Left forelimb (tissue), 1 donor: ENCODE results near the gene ST3GAL4.
A peak's percentile ranks its signal among the peaks of the same experiment; 100 is the strongest.
"Not testable (repeated sequence)": the region's sequence is repeated elsewhere in the genome, so short reads cannot be mapped to it uniquely, and the experiment has no call there.

Experiments used
- DNase-seq: peaks from one replicate; pipeline ENCODE4 v3.0.0-alpha.2; 2018; ENCODE audit warnings: low spot score

Gene ST3GAL4

GRCh38 chr11:126345759-126346585 is 9.5 kb upstream of the ST3GAL4 start:
- peak; percentile 52 for DNase-seq

DNA sequence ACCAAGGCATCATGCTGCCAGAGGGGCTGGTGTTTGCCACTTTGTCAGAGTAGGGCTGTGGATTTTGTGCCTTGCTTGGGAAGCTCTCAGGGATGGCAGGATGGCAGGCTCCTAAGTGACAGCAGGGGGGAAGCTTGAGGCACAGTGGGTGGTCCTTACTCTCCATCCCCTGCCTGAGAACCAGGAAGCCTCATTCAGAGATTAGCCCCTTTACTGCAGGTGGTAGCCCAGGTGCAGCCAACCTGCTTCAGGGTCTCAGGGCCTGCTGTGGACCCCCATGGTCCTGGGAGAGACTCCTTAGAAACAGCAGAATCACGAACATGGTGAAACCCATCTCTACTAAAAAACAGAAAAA is 8.9 kb upstream of the ST3GAL4 start:
- peak; percentile 25 for DNase-seq

DNA sequence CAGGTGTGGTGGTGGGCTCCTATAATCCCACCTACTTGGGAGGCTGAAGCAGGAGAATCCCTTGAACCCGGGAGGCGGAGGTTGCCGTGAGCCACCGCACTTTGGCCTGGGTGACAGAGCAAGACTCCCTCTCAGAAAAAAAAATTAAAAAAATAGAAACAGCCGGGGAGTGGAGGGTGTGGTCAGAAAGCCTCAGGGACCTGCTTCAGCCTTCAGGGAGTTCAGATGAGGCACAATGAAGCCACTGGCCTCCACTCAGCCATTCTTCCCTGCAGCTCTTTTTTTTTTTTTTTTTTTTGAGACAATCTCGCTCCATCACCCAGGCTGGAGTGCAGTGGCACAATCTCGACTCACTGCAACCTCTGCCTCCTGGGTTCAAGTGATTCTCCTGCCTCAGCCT is 8.5 kb upstream of the ST3GAL4 start:
- DNase-seq, result not testable (repeated sequence)

DNA sequence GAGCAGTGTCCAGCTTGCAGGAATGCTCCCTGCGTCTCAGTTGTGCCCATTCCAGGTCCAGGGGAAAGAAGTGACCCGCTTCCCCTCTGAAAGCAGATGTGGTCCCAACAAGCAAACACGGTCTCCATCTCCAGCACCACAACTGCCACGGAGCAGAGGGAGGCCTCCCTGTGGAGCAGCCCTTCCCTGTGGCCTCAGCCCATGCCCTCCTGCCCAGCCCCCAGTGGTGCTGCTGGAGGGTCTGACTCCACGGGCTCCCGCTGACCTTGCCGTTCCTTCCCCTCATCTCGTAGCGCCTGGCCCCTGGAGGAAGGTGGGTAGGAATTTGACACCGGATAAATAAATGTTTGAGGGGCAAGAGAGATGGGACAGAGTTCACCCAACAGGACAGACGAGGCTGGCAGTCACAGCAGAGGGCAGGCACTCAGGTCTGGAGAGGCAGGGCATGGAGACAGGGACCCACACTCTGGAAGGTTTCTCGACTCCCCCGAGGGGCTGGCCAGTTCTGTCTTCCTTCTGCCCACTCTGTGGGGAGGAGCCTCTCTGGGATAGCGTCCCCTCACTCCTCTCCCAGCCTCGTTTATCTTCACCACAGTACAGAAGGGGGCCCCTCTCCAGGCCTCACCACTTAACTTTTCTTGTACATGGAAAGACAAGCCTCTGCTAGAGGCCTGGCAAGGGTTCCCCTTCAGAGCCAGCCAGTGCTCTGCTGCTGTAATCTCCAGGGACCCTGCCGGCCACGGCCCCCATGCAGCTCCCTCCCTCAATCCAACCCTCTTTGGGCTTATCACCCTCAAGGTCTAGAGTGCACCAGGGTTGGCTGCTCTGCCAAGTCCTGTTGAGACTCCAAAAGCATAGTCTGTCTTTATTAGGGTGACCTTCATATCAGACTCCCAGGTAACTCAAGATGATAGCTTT is 7.5 kb upstream of the ST3GAL4 start:
- DNase-seq, result no peak

DNA sequence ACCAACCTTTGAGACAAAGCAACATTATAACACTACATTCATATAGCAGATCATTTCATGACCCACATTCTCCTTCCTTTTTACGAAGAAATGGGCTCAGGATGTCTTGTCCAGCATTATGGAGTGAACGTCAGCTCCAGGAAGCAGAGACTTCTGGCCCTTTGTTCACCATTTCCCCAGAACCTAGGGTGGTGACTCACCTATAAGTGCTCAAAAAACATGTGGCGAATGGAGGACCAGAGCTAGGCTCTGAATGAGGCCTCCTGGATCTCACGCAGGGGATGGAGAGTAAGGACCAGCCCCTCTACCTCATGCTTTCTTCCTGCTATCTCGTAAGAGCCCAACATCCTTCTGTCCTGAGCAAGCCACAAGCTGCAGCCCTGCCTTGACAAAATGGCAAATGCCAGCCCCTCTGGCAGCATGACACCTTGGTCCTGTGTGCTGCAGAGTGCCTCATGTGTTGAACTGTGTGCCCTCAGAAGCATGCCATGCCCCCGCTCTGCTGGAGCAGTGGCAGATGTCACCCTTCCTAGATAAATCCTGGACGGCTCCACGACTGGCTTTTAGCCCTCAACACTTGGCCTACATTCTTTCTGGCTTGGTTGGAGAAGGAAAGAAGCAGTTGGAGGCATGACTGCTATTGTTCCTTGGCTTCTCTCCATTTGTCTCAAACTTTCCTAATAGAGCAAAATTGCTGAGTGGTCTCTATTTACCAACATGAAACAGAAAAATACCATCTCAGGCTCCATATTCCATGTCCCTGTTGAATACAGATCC is 6.5 kb upstream of the ST3GAL4 start:
- no peak for DNase-seq

- no peak for DNase-seq
Measured at GRCh38 chr11:126350836-126351235, 4.7 kb upstream of the ST3GAL4 start.

DNA sequence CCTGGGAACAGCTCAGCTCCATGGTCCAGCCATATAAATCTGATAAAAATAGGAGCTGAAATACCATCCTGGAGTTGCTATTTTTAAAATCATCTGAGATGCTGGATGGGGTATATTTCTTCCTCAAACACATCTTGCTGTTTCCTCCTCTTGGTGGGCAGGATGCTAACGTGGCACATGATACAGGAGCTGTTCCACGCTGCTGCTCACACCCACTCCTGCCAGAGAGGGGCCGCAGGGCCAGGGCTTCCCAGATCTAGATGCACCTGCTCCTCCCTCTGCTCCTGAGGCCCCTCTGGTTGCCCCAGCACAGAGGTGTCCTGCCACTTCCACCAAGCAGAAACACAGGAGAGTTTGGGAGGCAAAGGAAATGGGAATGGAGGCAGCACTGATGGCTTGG is 3.3 kb upstream of the ST3GAL4 start:
- no peak for DNase-seq

GRCh38 chr11:126352934-126353801 is 2.3 kb upstream of the ST3GAL4 start:
- DNase-seq, result no peak

DNA sequence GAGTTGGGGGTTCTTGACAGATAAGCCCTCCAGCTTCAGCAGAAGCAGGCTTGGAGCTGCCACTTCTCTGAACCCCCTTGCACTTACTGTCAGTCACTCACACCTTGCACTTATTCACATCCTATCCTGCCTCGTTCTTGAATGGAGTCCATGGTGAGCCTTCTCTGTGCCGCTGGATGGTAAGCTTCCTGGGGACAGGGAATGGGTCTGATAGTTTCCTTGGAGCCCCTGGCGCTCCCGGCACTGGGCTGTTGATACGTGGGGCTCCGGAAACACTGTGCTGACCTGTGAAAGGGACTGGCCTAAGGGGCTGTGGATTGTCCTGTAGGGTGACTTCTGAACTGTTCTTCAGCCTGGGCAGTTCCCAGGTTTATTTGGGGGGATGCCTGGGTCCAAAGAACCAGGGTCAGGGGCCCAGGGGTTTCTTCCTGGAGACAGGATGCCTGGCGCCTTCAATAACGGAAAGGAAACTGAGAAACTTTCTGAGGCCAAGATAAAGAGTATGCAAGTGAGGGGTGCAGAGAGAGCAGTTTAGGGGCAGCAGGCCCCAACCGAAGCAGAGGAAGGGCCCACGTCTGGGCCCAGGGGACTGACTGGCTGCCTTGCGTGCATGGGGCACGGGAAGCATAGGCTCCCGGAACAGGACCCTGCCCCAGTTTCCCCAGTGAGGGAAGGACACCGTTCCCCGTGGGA is 709 bp upstream of the ST3GAL4 start:
- DNase-seq, result no peak

DNA sequence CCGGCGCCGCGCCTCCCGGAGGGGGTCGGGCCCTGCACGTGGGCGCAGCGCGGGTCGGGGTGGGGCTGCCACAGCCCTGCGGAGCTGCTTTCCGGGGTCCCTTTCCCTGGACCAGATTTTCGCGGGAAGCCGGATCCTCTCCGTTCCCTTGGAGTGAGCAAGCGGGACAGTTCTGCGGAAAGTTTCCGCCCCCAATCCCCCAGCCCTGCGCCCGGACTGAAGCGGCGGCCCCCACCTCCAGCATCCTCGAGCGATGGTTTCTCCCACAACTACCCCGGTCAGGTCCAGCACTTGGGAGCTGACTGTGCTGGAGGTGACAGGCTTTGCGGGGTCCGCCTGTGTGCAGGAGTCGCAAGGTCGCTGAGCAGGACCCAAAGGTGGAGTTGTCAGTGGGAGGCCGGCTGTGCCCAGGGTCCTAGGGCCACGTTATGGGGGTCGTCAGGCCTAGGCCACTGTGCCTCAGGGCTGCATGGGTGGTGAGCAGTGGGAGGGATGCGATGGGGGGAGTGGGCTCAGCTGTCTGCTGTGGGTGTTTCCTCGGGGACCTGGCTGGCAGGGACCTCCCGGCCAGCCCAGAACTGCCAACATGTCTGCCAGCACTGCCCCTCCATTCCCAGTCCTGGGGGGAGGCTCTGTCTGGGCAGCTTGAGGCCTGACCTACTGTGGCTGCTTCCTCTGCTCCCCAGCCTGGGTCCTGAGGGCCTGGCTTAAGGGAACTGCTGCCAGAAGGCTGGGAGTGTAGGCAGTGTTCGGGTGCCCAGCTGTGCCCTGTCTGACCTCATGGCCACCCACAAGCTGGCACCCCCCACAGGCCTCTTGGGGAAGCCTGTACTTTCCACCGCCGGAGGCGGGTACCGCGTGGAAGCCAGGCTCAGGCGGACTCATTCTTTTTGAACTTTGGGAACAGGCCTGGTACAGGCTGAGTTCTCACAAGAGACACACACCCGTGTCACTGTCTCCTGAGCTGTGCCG is 726 bp downstream of the ST3GAL4 start:
- DNase-seq, result no peak

- DNase-seq, result no peak
Measured at GRCh38 chr11:126357055-126357962, 1.8 kb downstream of the ST3GAL4 start.

DNA sequence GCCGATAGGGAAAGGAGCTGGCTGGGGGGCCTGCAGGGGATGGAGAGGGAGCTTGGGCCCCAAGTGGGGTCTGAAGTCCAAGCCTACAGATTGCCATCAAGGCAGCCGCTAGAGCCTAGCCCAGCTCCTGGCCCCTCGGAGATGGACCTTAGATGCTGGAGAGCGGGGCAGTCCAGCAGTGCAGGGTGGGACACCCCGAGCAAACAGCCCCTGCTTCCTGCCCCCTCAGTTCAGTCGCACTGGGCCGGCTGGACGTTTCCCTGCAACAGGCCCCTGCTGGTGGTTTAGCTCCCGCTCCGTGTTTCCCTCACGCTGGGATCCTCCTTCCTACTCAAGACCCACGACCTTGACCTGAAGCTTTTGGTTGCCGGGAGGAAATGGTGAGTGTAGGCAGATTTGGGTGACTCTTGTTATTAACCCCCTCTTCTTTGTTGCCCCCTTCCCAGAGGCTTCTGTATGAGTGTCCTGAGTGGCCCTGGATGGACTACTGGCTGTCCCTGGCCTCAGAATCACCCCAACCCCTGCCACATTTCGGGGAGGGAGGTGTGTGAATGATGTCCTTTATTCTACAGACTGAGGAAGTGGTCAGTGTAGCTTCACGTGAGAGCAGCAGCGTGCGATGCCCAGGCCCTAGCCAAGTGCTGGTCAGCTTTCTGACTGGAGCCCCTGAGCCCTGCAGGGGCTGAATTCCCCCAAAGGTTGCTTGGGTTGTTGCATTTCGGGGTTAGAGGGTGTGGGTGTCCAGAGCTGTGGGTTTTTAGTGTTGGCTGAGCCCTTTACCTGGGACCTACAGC is 2.7 kb downstream of the ST3GAL4 start:
- DNase-seq, result no peak

GRCh38 chr11:126358763-126359160 is 3.3 kb downstream of the ST3GAL4 start:
- no peak for DNase-seq

GRCh38 chr11:126359431-126360048 is 4.1 kb downstream of the ST3GAL4 start:
- peak; percentile 82 for DNase-seq

DNA sequence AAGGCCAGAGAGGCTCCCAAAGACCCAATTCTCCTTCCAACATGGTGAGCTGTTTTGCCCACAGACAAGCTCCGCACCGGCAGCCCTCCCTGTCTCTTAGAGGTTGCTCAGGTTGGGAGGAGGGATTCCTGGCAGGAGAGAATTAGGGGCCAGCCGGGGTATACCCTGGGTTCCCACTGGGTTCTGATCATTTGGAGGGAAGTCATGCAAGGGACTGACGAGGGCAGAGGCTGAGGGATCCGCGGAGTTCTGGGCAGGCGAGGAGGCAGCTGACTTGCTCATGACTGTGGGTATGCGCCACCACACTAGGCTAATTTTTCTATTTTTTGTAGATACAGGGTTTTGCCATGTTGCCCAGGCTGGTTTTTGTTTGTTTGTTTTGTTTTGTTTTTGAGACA is 4.6 kb downstream of the ST3GAL4 start:
- no peak for DNase-seq

GRCh38 chr11:126361400-126361799 is 5.9 kb downstream of the ST3GAL4 start:
- no peak for DNase-seq
